ENCODE results near the gene KIF13A.
"Not testable (repeated sequence)": the region's sequence is repeated elsewhere in the genome, so short reads cannot be mapped to it uniquely, and the experiment has no call there.

Gene KIF13A

GRCh38 chr6:17842014-17842776 lies 145.2 kb downstream of the KIF13A start:
- no peak for DNase-seq

- no peak for DNase-seq
Measured at GRCh38 chr6:17839513-17840223, 147.8 kb downstream of the KIF13A start.

GRCh38 chr6:17836293-17836692 lies 151.1 kb downstream of the KIF13A start:
- no peak for DNase-seq

GRCh38 chr6:17835784-17836183 lies 151.7 kb downstream of the KIF13A start:
- DNase-seq, result no peak

GRCh38 chr6:17831135-17831534 lies 156.3 kb downstream of the KIF13A start:
- DNase-seq, result no peak

- no peak for DNase-seq
Measured at GRCh38 chr6:17829905-17830304, 157.5 kb downstream of the KIF13A start.

GRCh38 chr6:17828149-17828548 lies 159.3 kb downstream of the KIF13A start:
- no peak for DNase-seq

- DNase-seq, result no peak
Measured at GRCh38 chr6:17826301-17826700, 161.1 kb downstream of the KIF13A start.

GRCh38 chr6:17820055-17820454 lies 167.4 kb downstream of the KIF13A start:
- DNase-seq, result no peak

GRCh38 chr6:17817763-17818162 lies 169.7 kb downstream of the KIF13A start:
- DNase-seq, result no peak

GRCh38 chr6:17816921-17817611 lies 170.4 kb downstream of the KIF13A start:
- DNase-seq, result no peak

- DNase-seq, result no peak
Measured at GRCh38 chr6:17813542-17813941, 173.9 kb downstream of the KIF13A start.

- no peak for DNase-seq
Measured at GRCh38 chr6:17812311-17812710, 175.1 kb downstream of the KIF13A start.

GRCh38 chr6:17808609-17809008 lies 178.8 kb downstream of the KIF13A start:
- no peak for DNase-seq

GRCh38 chr6:17807431-17807830 lies 180.0 kb downstream of the KIF13A start:
- not testable (repeated sequence) for DNase-seq

GRCh38 chr6:17803409-17803808 lies 184.0 kb downstream of the KIF13A start:
- no peak for DNase-seq

- DNase-seq, result no peak
Measured at GRCh38 chr6:17798477-17799154, 188.8 kb downstream of the KIF13A start.

- DNase-seq, result no peak
Measured at GRCh38 chr6:17790489-17790888, 196.9 kb downstream of the KIF13A start.

- DNase-seq, result no peak
Measured at GRCh38 chr6:17785094-17785787, 202.2 kb downstream of the KIF13A start.

GRCh38 chr6:17780061-17780460 lies 207.4 kb downstream of the KIF13A start:
- DNase-seq, result no peak

GRCh38 chr6:17771609-17772008 lies 215.8 kb downstream of the KIF13A start:
- DNase-seq, result no peak

- DNase-seq, result no peak
Measured at GRCh38 chr6:17768881-17769280, 218.6 kb downstream of the KIF13A start.

GRCh38 chr6:17768388-17768787 lies 219.0 kb downstream of the KIF13A start:
- no peak for DNase-seq

All from CD4-positive, alpha-beta T cell treated with Interleukin-4 for 4 hours (primary cell).